Measurements from ENCODE around the gene BORCS5.
"Not testable (repeated sequence)": the region's sequence is repeated elsewhere in the genome, so short reads cannot be mapped to it uniquely, and the experiment has no call there.

BORCS5 gene

DNA sequence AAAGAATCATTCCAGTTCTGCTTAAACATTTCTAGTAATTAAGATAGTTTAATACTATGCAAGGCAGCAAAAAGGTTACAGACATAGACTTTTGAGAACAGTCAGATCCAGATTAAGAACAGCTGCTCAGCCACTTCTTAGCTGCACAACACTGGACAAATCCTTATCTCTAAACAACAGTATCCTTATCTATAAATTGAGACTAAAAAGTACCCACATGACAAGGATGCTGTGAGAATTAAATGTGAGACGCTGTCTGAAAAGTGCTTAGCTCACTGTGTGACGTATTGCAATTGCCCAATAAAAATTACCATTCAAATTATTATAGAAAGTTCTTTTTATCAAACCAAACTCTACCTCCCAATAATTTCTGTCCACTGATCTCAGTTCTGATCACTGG, 35.5 kb downstream of the BORCS5 start:
- no peak for DNase-seq (ENCODE audit: low read depth in 2 of 3, low spot score in 2 of 3)

DNA sequence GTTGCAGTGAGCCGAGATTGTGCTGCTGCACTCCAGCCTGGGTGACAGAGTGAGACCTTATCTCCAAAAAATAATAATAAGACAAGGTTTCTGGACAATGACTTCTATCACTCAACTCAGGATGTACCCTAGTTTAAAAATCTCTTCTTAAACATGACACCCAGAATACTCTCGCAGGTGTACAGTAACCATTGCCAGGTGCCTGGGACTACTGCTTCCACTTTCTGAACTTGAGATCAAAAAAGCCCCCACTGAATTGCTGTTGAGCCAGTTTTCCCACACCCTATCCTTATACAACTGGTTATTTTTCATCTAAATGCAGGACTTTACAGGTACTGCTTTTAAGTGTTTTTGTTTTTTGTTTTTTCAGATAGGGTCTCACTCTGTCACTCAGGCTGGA, 36.3 kb downstream of the BORCS5 start:
- no peak for DNase-seq (ENCODE audit: low read depth in 2 of 3, low spot score in 2 of 3)

DNA sequence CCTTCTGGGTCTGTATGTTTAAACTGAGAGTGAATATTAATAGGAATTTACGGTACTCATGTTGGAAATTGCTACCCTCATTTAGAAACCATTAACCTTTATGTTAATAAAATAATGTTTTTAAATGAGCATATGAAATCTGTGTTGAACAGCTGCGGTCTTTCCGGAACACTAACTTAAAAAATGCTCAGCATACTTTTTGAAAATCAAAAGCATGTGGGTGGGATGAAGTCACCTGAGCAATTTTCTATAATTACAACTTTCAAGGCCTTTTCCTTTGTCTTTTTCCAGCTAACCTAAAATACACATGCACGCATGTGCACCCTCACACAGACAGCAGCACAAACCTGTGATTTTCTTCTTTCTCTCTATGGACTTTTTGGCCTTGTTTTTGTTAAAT, 39.8 kb downstream of the BORCS5 start:
- DNase-seq (ENCODE audit: low read depth in 2 of 3, low spot score in 2 of 3), result no peak

DNA sequence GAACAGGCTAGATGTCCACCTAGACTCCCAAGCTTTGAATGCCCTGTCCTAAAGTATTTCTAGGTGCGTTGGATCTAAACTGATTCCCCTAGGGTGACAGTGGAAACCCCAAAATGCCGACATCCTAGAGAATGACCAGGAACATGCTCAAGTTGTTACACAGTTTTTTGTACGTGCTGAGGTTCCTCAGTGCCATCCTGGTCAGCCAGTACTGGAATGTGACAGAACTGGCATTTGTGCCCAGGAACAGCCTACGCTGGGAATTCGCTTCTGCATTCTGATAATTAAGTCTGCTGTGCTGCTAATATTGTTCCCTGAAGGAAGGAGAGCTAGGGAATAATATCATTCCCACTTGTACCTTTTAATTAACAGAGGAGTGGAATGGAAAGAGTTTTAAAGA, 40.3 kb downstream of the BORCS5 start:
- no peak for DNase-seq (ENCODE audit: low read depth in 2 of 3, low spot score in 2 of 3)

DNA sequence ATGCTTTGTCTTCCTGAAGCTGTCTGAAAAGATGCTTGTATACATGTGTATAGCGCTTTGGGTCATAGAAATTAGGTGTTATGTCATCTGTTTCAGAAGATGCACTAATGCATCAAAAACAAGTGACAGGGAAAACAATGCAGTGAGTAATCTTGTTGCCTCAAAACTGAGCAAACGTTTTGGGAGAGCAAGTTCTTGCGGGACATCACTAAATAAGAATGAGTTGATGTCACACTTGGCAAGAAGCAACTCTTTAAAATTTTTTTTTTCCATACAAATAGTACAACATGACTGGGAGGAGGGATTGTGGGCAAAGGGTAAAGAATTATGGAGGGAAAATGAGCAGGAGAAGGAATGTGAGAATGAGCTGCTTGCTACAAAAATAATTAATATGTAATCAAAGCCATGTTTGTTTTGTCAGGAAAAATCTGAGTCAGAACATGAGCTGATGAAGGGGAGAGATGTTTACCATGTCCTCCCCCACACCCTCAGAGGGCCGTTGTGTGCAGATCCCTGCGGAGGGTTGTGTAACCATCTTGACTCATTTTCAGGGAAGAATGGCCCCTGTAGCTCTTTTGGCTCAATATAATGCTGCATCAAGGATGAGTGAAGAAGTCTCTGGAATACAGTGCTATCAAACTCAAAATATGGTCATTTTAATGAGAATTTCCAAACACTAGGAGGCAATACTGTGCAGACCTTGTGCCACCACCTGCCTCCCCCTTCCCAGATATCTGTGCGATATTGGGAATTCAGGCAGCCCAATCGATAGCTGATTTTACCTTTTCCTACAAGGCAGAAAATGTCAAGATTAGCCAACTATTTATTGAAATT, 41.4 kb downstream of the BORCS5 start:
- DNase-seq (ENCODE audit: low read depth in 2 of 3, low spot score in 2 of 3), result no peak

DNA sequence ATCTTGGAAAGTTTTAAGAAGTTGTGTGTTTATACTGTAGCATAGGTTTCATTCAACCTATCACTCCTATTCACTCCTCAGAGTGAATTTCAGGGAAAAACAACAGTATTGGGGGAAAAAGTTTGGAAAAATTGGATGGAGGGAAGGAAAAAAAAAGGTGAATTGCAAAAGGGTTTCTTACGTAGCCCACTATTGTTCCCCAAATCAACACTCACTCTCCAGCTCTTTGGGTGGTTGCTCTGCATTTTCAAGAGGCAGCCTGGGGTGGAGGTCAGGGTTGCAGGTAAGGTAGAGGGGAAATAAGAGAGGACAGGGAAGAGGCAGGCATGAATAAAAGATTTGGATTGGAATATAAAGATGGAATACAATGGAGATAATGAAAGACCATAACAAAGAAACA, 42.3 kb downstream of the BORCS5 start:
- DNase-seq (ENCODE audit: low read depth in 2 of 3, low spot score in 2 of 3), result no peak

DNA sequence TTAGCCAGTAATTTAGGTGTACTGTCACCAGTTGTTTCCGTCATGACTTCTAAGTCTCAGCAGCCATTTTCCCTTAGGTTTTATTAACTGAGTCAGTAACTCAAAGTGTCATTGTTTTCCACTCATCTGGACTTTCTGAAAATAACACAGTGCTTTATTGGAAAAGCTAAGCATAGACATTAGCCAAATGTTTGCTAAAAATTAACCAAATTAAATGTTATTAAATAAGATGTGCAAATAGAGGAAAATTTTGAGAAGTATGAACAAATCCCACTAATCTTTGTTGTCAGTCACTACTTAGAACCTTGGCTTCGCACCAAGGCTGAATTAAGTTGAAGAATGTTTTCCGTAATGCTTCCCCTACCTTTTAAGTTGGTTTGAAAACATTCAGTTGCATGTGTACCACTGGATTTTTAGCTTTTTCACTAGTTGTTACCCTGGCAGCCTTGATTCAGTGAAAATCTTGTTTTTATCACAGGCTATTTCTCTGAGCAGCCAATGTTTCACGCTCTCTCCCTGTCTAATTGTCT, 43.0 kb downstream of the BORCS5 start:
- DNase-seq (ENCODE audit: low read depth in 2 of 3, low spot score in 2 of 3), result no peak

DNA sequence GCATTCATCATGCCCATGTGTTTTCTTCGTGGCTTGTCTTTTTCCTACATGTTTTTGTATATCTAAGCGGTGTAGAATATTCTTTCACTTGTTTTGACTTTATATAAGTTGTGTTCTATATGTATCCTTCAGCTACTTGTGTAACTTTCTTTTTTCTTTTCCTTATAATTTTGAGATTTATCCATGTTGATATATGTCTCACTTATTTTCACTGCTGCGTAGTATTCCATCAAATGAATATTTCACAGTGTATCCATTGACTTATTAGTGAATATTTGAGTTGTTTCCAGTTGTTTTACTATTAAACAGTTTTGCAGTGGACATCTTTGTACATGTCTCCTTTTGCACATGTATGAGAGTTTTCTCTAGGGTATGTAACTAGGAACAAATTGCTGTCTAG, 43.9 kb downstream of the BORCS5 start:
- no peak for DNase-seq (ENCODE audit: low read depth in 2 of 3, low spot score in 2 of 3)

DNA sequence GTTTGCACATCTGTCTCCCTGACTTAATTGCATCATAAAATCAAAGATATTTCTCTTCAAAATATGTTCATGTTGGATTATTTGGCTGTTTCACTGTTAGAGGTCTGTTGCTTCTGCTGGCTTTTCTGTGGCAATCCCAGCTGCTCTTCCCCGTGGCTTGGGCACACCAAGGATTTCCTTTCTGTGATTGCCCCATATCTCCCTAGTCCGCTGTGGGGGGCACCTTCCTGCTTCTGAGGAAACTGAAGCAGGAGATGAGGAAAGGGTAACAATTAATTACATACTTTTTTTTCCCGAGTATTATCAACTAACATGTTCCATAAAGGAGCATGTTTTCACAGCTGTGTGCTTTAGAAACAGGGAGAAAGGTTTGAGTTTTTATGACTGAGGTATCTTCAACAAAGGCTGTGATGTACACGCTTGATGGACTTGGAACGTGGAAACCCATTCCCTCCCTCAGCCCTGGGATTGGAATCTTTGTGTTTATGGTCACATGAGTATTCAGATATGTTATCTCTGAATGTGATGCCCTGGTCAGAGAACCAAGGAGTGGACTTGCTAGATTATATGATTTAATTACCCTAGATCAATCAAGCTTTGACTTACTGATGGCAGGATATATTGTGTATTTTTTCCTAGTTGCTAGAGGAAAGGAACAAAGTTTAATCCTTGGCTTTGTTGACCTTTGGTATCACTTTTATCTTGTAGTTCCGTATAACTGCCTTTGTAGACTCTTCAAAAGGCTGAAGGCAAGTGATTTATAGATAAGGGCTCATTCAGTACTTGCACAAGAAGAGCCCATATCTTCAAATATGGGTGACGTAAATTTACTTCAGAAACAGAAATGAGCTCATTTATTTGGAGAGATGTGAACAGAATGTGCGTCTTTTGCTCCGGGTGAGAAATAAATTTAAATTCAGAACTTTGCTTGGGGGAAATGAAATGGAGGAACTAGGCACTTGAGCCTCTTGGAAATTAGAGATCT, 46.7 kb downstream of the BORCS5 start:
- no peak for DNase-seq (ENCODE audit: low read depth in 2 of 3, low spot score in 2 of 3)

DNA sequence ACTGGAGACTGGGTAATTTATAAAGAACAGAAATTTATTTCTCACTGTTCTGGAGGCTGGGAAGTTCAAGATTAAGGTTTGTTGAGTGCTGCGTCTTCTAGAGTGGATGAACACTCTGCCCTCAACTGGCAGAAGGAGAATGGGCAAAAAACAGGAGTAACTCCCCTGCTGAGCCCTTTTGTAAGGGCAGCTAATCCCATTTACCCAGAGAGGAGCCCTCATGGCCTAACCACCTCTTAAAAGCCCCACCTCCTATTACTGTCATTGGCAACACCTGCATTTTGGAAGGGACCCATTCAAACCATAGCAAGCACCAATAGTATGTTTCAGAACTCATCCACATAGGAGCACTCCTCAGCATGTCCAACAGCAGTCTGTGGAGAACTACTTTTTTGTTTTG, 47.4 kb downstream of the BORCS5 start:
- DNase-seq (ENCODE audit: low read depth in 2 of 3, low spot score in 2 of 3), result no peak

DNA sequence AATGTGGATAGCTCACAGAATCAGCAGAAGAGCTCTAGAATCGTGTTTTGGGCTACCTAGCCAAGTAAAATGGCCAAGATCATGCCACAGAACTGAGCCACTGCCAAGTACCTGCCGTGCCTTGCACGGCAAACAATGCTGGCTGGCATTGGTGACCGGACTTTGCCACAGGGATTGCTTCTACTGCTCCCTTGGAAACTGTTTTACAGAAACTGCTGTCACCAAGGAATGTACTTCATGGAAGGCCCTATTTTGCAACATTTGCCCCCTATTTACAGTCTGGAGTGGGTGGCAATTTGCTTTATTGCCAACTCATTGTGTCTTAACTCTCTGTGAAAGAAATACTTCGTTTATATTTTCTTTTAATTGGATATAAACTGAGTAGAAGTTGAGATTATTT, 49.0 kb downstream of the BORCS5 start:
- no peak for DNase-seq (ENCODE audit: low read depth in 2 of 3, low spot score in 2 of 3)

DNA sequence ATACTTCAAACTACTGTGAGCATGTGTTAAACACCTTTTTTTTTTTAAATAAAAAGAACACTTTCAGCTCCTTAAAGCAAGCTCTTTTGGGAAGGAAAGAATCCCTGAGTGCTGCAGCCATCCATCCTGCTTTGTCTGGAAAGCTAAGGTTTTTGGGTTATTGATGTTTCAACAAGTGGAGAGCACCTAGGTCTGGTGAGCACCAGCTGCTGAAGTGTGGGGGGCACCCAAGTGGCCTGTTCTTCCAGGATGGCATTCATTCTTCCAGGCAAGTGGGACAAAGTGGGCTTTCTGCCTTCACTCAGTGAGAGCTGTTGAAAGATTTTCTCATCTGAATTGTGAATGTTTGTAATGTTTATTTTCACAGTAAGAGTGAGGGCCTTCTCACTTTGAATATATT, 49.9 kb downstream of the BORCS5 start:
- DNase-seq (ENCODE audit: low read depth in 2 of 3, low spot score in 2 of 3), result no peak

DNA sequence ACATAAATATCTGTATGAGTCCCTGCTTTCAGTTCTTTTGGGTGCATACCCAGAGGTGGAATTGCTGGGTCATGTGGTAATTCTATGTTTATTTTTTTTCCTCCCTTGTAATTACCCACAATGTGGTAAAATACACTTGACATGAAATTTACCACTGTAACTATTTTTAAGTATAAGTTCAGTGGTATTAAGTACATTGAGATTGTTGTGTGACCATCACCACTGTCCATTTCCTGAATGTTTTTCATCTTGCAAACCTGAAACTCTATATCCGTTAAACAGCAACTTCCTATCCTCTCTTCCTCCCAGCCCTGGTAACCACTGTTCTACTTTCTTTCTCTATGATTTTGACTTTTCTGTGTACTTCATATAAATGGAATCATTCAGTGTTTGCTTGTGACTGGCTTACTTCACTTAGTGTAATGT, 51.4 kb downstream of the BORCS5 start:
- DNase-seq (ENCODE audit: low read depth in 2 of 3, low spot score in 2 of 3), result no peak

DNA sequence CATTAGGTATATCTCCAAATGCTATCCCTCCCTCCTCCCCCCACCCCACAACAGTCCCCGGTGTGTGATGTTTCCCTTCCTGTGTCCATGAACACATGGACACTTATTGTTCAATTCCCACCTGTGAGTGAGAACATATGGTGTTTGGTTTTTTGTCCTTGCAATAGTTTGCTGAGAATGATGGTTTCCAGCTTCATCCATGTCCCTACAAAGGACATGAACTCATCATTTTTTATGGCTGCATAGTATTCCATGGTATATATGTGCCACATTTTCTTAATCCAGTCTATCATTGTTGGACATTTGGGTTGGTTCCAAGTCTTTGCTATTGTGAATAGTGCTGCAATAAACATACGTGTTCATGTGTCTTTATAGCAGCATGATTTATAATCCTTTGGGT, 52.5 kb downstream of the BORCS5 start:
- DNase-seq (ENCODE audit: low read depth in 2 of 3, low spot score in 2 of 3), result not testable (repeated sequence)

DNA sequence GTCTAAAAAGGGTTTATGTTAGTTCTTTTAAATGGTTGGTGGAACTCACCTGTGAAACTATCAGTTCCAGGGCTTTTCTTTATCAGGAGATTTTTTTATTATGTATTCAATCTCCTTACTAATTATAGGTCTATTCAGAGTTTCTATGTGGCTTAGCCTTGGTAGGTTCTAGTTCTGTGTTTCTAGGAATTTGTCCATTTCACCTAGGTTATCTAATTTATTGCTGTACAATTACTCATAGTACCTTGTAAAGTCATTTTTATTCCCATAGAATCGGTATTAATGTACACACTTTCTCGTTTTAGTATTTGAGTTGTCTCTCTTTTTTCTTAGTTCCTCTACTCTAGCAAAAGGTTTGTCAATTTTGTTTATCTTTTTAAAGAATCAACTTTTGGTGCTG, 59.0 kb downstream of the BORCS5 start:
- no peak for DNase-seq (ENCODE audit: low read depth in 2 of 3, low spot score in 2 of 3)

DNA sequence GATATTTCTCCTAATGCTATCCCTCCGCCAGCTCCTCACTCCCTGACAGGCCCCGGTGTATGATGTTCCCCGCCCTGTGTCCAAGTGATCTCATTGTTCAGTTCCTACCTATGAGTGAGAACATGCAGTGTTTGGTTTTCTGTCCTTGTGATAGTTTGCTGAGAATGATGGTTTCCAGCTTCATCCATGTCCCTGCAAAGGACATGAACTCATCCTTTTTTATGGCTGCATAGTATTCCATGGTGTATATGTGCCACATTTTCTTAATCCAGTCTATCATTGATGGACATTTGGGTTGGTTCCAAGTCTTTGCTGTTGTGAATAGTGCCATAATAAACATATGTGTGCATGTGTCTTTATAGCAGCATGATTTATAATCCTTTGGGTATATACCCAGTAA, 62.3 kb downstream of the BORCS5 start:
- DNase-seq (ENCODE audit: low read depth in 2 of 3, low spot score in 2 of 3), result not testable (repeated sequence)

DNA sequence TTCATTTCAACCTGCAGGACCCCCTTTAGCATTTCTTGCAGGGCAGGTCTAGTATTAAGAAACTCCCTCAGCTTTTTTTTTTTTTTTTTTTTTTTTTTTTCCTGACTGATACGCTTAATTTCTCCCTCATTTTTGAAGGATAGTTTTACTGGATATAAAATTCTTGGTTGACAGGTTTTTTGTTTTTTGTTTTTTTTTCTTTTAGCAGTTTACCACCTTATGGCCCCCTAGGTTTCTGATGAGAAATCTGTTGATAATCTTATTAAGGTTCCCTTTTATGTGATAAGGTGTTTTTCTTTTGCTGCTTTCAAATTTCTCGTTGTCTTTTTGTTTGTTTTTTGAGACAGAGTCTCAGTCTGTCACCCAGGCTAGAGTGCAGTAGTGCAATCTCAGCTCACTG, 66.5 kb downstream of the BORCS5 start:
- no peak for DNase-seq (ENCODE audit: low read depth in 2 of 3, low spot score in 2 of 3)

DNA sequence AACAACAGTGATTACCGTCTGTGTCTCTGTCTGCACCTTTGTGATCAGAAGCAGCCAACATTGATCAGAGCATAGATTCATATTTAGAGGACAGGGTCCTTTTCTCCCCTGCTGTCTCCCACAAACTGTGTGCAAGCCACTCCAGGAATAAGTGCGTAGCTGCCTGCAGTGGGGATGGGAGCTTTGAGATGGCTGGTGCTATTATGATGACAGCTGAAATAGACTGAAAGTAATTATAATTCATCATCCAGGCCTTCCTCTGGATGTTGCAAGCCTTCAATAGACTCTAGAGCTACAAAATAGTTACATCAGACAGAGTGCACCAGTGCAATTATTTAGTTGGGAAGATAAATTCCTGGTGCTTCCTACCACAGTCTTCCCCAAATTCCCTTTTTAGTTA, 68.1 kb downstream of the BORCS5 start:
- DNase-seq (ENCODE audit: low read depth in 2 of 3, low spot score in 2 of 3), result no peak

DNA sequence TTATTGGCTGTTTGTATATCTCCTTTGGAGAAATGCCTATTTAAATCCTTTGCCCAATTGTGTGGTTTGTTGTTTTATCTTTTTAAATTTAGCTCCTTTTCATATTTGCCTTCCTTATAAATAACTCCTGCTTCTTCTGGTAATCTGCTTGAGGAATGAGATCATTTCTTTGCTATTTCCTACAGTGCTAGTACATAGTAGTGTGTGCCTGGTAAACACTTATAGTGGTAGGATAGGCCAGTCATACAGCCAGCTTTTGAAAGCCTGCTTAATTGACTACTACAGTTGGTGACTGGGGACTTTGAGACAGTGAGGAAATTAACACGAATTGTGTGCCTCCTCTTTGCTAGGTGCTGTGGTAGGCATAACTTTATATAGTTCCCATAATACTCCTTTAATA, 68.7 kb downstream of the BORCS5 start:
- DNase-seq (ENCODE audit: low read depth in 2 of 3, low spot score in 2 of 3), result no peak

DNA sequence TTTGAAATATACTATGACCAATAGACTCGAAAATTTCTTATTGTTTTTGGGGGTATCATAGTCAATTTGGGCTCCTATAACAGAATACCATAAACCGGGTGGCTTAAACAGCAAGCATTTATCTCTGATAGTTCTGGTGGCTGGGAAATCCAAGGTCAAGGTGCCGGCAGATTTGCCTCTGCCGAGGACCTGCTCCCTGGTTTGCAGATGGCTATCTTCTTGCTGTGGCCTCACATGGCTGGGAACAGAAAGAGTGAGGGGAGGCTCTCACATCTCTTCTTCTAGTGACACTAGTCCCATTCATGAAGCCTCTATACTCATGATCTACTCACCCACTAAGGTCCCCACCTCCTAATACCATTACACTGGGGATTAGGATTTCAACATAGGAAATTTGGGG, 70.7 kb downstream of the BORCS5 start:
- no peak for DNase-seq (ENCODE audit: low read depth in 2 of 3, low spot score in 2 of 3)

DNA sequence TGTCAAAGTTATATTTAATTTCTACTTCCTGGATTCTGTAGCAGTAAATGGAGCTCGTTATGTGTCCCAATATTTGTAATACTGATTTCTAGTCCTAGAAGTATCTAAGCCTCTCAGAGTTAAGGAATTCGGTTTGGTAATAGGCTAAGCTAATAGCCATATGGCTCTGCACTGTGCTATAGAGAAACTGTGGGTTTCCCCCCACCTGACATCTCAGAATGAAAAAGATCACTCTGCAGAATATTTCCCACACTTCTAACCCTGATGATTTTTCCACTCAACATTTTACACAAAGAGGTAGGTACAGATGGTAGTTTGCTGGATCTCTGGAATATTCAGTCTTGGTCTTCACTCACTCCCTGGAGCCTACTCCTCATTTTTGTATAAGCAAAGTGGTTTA, 71.2 kb downstream of the BORCS5 start:
- DNase-seq (ENCODE audit: low read depth in 2 of 3, low spot score in 2 of 3), result no peak
